ENCODE data around the gene FLRT2. TPM values are rescaled to one million over a fixed set of nuclear protein-coding genes. Genes with fewer than 3 reads are reported as not detected.

Gene FLRT2
- total and polyA plus RNA-seq, 2 of the 4 experiments (the other 2 are of a cell fraction), result 10.2 to 13.1 TPM

- Histone ChIP-seq H3K4me1 (ENCODE audit: control insufficient read depth, insufficient read depth, low read length) (no peaks in the 10 kb centered on the region), H3K9me3 (ENCODE audit: control insufficient read depth, insufficient read depth, low read length) (no peaks in the 10 kb centered on the region), H3K79me1 (ENCODE audit: low read depth in 1 of 2, low read length in 2 of 2) (no peaks in the 10 kb centered on the region), H3K4me3 (ENCODE audit: insufficient read depth, low read depth, low read length) (no peak overlapping the region), H2BK5ac (ENCODE audit: low read depth, low read length, poor library complexity, severe bottlenecking) (no peak overlapping the region), H2BK15ac (ENCODE audit: low read depth, low read length) (no peak overlapping the region), H2AK5ac (ENCODE audit: low read depth, low read length) (no peak overlapping the region), H3K14ac (replicated peaks; ENCODE audit: low read depth, low read length) (no peak overlapping the region), H3K4ac (ENCODE audit: low read depth, low read length) (no peak overlapping the region), H3K56ac (ENCODE audit: extremely low read depth, insufficient read depth, low read length) (no peak overlapping the region), H3K23ac (ENCODE audit: low read depth, low read length) (no peak overlapping the region), H2AFZ (replicated peaks; ENCODE audit: low read length, poor library complexity) (no peak overlapping the region), H3K27ac (ENCODE audit: insufficient read depth, low read length) (no peak overlapping the region), H3K18ac (ENCODE audit: low read depth, low read length) (no peak overlapping the region), H3K9ac (ENCODE audit: low read depth, low read length) (no peak overlapping the region), H4K5ac (ENCODE audit: low read depth, low read length) (no peak overlapping the region), H3K4me2 (ENCODE audit: low read depth, low read length) (no peak overlapping the region), H2BK20ac (ENCODE audit: low read depth, low read length) (no peak overlapping the region), H3K27me3 (ENCODE audit: control insufficient read depth, insufficient read depth, low read length) (no peaks in the 10 kb centered on the region), H4K91ac (ENCODE audit: insufficient read depth, low read depth, low read length) (no peak overlapping the region), H3K9me1 (ENCODE audit: insufficient read depth, low read length) (no peaks in the 10 kb centered on the region), H3K36me3 (ENCODE audit: control insufficient read depth, insufficient read depth, low read length) (no peaks in the 10 kb centered on the region), H2AK9ac (replicated peaks; ENCODE audit: low read depth, low read length, poor library complexity) (no peak overlapping the region), H2BK120ac (ENCODE audit: low read depth, low read length) (no peak overlapping the region), H4K8ac (ENCODE audit: low read depth in 2 of 2, low read length in 2 of 2) (no peak overlapping the region), H4K20me1 (ENCODE audit: insufficient read depth, low read length) (no peaks in the 10 kb centered on the region)
- no peak for TF ChIP-seq CHD1 (IDR thresholded peaks at IDR 0.05; ENCODE audit: low read depth, low read length)
- TF ChIP-seq BHLHE40 (IDR thresholded peaks at IDR 0.05; ENCODE audit: low read depth, low read length), result no peak
- TF ChIP-seq MAFK (IDR thresholded peaks at IDR 0.05; ENCODE audit: low read depth, low read length), result no peak
- no peak for TF ChIP-seq CEBPB (IDR thresholded peaks at IDR 0.05; ENCODE audit: low read depth, low read length)
- TF ChIP-seq FOS (IDR thresholded peaks at IDR 0.05; ENCODE audit: low read depth, low read length), result no peak
- no peak for TF ChIP-seq SMC3 (IDR thresholded peaks at IDR 0.05; ENCODE audit: low read depth, low read length)
- TF ChIP-seq RFX5 (IDR thresholded peaks at IDR 0.05; ENCODE audit: low read depth, low read length), result no peak
- no peak for TF ChIP-seq NFE2L2 (IDR thresholded peaks at IDR 0.05; ENCODE audit: low read depth, low read length)
- no peak for TF ChIP-seq RAD21 (IDR thresholded peaks at IDR 0.05; ENCODE audit: low read length)
- TF ChIP-seq ELK1 (IDR thresholded peaks at IDR 0.05; ENCODE audit: borderline replicate concordance, low read depth, low read length), result no peak
- TF ChIP-seq POLR2A (IDR thresholded peaks at IDR 0.05; ENCODE audit: low read depth, low read length), result no peak
- TF ChIP-seq CTCF (conservative IDR thresholded peaks at IDR 0.05; ENCODE audit: low read depth, low read length), result no peak
- no peak for TF ChIP-seq RCOR1 (IDR thresholded peaks at IDR 0.05; ENCODE audit: insufficient replicate concordance, low read length)
- TF ChIP-seq MAZ (IDR thresholded peaks at IDR 0.05; ENCODE audit: borderline replicate concordance, low read depth, low read length), result no peak
- no peak for TF ChIP-seq MXI1 (IDR thresholded peaks at IDR 0.05; ENCODE audit: borderline replicate concordance, low read depth, low read length)
- no peak for TF ChIP-seq USF2 (IDR thresholded peaks at IDR 0.05; ENCODE audit: low read depth, low read length)
- in situ Hi-C loops (cut with MboI; ENCODE audit: low sequenced_read_pairs) (no loop called here), intact Hi-C loops (cut with micrococcal nuclease) (no loop called here), dilution Hi-C loops (cut with HindIII; ENCODE audit: low sequenced_read_pairs, unreplicated experiment) (no loop called here)
- no CpG with 5 or more reads among the region's 6 CpGs for WGBS, 2 experiments (ENCODE audit: extremely low coverage in 2 of 2, insufficient read length in 1 of 2)
- DNase-seq (no peak), ATAC-seq (ENCODE audit: low read depth) (no peak)
- ChIA-PET POLR2A (ENCODE audit: unreplicated experiment) (no interaction called here), CTCF (no interaction called here)
- no TSS peak for BruUV-seq (replicated peaks)
Observed at GRCh38 chr14:85701116-85701515, 171.2 kb downstream of the FLRT2 start.
